Skeletal muscle satellite cell (primary cell): ENCODE data around the gene CFHR4.
"Not testable (repeated sequence)": the region's sequence is repeated elsewhere in the genome, so short reads cannot be mapped to it uniquely, and the experiment has no call there.

Experiments
- H3K27me3 ChIP-seq: 2 replicates; pipeline ENCODE4 v1.7.0; 2013; ENCODE audit warnings: low read length; ENCODE audit not compliant: control insufficient read depth, insufficient read depth
- H3K36me3 ChIP-seq: 2 replicates; pipeline ENCODE4 v1.7.0; 2013; ENCODE audit warnings: mild to moderate bottlenecking, control low read depth, low read length; ENCODE audit not compliant: insufficient read depth
- H3K4me1 ChIP-seq: 2 replicates; pipeline ENCODE4 v1.7.0; 2013; ENCODE audit warnings: low read length; ENCODE audit not compliant: control insufficient read depth, insufficient read depth
- H3K4me2 ChIP-seq: 2 replicates; pipeline ENCODE4 v1.7.0; 2013; ENCODE audit warnings: mild to moderate bottlenecking, low read length
- H3K4me3 ChIP-seq: 2 replicates; pipeline ENCODE4 v1.7.0; 2013; ENCODE audit warnings: low read length
- H3K9ac ChIP-seq: 2 replicates; pipeline ENCODE4 v1.7.0; 2013; ENCODE audit warnings: mild to moderate bottlenecking, low read depth, low read length, moderate library complexity
- H3K9me3 ChIP-seq: replicated peaks from 2 replicates; pipeline ENCODE4 v1.7.0; 2013; ENCODE audit warnings: mild to moderate bottlenecking, control low read depth, low read length

Gene CFHR4

GRCh38 chr1:196943568-196943967 lies 55.7 kb downstream of the CFHR4 start, which contains the start of gene CFHR2:
Gene CFHR2, plus strand, starts transcription at chr1:196943738. Its CDS starts 143 bp downstream, at chr1:196943881.
- not testable (repeated sequence) for H3K36me3 ChIP-seq, H3K4me1 ChIP-seq, H3K4me3 ChIP-seq, H3K27me3 ChIP-seq, H3K9ac ChIP-seq, H3K9me3 ChIP-seq, H3K4me2 ChIP-seq

DNA sequence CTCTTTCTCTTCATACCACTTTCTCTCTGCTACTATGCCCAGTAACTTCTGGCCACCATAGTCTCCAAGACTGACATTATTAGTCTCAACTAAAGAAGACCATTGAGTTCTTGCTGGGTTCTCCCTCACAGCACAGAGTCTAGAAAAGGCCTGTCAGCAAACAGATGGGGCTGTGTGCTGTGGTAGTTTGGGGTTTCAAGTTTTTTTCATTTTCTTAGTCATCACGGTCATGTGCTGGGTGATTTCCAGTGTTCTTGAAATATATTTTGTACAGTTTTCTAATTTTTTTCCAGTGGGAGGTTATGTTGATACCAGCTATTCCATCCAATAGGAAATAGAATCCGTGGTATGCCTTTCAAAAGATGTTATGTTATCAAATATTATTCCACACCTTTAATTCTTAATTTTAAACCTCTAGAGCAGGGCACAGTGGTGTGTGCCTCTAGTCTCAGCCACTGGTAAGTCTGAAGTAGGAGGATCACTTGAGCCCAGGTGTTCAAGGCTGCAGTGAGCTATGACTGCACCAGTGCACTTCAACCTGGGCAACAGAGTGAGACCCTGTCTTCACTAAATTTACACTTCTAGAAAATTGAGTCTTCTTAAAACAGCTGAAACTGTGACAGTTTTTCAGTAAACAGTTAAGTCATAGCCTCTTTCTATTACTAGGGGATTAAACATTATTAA lies 64.0 kb downstream of the CFHR4 start:
- H3K4me2 ChIP-seq = no peak overlapping the region
- no peak overlapping the region for H3K9ac ChIP-seq
- no peaks in the 10 kb centered on the region for H3K27me3 ChIP-seq
- H3K4me3 ChIP-seq = no peak overlapping the region
- H3K9me3 ChIP-seq = no peaks in the 10 kb centered on the region
- H3K36me3 ChIP-seq = no peaks in the 10 kb centered on the region
- H3K4me1 ChIP-seq = no peaks in the 10 kb centered on the region

DNA sequence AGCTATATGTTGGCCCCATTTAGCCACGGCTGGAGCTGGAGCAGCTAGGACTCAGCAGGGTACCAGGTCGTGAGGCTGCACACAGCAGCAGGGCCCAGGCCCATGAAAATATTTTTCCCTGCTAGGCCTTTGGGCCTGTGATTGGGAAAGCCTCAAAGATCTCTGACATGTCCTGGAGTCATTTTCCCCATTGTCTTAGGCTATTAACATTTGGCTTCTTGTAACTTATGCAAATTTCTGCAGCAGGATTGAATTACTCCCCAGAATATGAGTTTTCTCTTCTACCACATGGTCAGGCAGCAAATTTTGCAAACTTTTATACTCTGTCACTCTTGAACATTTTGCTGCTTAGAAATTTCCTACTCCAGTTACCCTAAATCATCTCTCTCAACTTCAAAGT lies 66.9 kb downstream of the CFHR4 start:
- Histone ChIP-seq H3K27me3 (no peaks in the 10 kb centered on the region), H3K36me3 (no peaks in the 10 kb centered on the region), H3K4me2 (no peak overlapping the region), H3K9ac (no peak overlapping the region), H3K4me3 (no peak overlapping the region), H3K9me3 (no peaks in the 10 kb centered on the region), H3K4me1 (no peaks in the 10 kb centered on the region)

DNA sequence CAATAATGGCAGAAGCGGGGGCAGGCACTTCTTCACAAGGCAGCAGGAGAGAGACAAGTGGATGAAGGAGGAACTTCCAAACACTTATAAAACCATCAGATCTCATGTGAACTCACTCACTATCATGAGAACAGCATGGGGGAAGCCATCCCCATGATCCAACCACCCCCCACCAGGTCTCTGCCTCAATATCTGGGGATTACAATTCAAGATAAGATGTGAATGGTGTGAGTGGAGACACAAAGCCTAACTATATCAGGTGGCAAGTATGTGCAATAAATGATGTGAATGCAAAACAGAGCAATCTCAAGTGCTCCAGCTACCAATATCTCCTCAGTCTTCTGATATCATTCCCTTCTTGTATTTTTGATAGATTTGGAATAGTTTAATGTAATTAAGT lies 68.1 kb downstream of the CFHR4 start:
- Histone ChIP-seq H3K36me3 (no peaks in the 10 kb centered on the region), H3K4me2 (no peak overlapping the region), H3K9ac (no peak overlapping the region), H3K4me3 (no peak overlapping the region), H3K27me3 (no peaks in the 10 kb centered on the region), H3K4me1 (no peaks in the 10 kb centered on the region), H3K9me3 (no peaks in the 10 kb centered on the region)

- Histone ChIP-seq H3K27me3 (no peaks in the 10 kb centered on the region), H3K9ac (no peak overlapping the region), H3K36me3 (no peaks in the 10 kb centered on the region), H3K9me3 (no peaks in the 10 kb centered on the region), H3K4me1 (no peaks in the 10 kb centered on the region), H3K4me3 (no peak overlapping the region), H3K4me2 (no peak overlapping the region)
Measured at GRCh38 chr1:196960854-196961253, 73.0 kb downstream of the CFHR4 start.
